Measurements from ENCODE around the gene DIAPH3. TPM values are rescaled to one million over a fixed set of nuclear protein-coding genes. Genes with fewer than 3 reads are reported as not detected.

The DIAPH3 gene
- total and polyA plus RNA-seq, 2 donors (not counting 1 experiment from before 2014, with no cell fraction given): 0.03 to 0.10 TPM

- ATAC-seq (ENCODE audit: low read depth): no peak
These were observed 82.9 kb downstream of the DIAPH3 start for GRCh38 chr13:60080850-60081249.

GRCh38 chr13:60078226-60078625 lies 85.5 kb downstream of the DIAPH3 start:
- Histone ChIP-seq H3K27me3 (replicated peaks in 1 of 4; ENCODE audit: control extremely low read depth in 1 of 4, control insufficient read depth in 3 of 4, insufficient read depth in 4 of 4, low read length in 3 of 4) (no peaks in the 10 kb centered on the region), H3K4me2 (replicated peaks; ENCODE audit: low read depth, low read length, poor library complexity, severe bottlenecking) (no peak overlapping the region), H2AFZ (ENCODE audit: insufficient read depth, low read depth, low read length, poor library complexity, severe bottlenecking) (no peak overlapping the region), H3K9ac (ENCODE audit: low read length) (no peak overlapping the region), H3K79me2 (ENCODE audit: control insufficient read depth, insufficient read depth, low read length) (no peaks in the 10 kb centered on the region), H3K9me3 (ENCODE audit: control extremely low read depth in 1 of 3, control insufficient read depth in 2 of 3, insufficient read depth in 1 of 3, low read length in 2 of 3) (no peaks in the 10 kb centered on the region), H3K4me3 (ENCODE audit: control extremely low read depth in 1 of 5, extremely low read depth in 1 of 5, insufficient read depth in 1 of 5, low read depth in 2 of 5, low read length in 4 of 5) (no peak overlapping the region), H4K20me1 (ENCODE audit: control insufficient read depth, insufficient read depth, low read length, poor library complexity, severe bottlenecking) (no peaks in the 10 kb centered on the region), H3K4me1 (ENCODE audit: control insufficient read depth in 2 of 2, insufficient read depth in 2 of 2, low read length in 2 of 2) (no peaks in the 10 kb centered on the region), H3K27ac (ENCODE audit: low read length in 2 of 2) (no peak overlapping the region), H3K36me3 (replicated peaks in 1 of 2; ENCODE audit: control extremely low read depth in 1 of 2, control insufficient read depth in 1 of 2, extremely low read depth in 1 of 2, insufficient read depth in 2 of 2, low read length in 1 of 2) (no peaks in the 10 kb centered on the region)
- 100% methylated on average over 1 of the region's 1 CpG for WGBS (ENCODE audit: insufficient coverage)
- Mint-ChIP-seq H3K4me3 (no peak overlapping the region), H3K4me1 (no peaks in the 10 kb centered on the region), H3K9me3 (ENCODE audit: insufficient read depth) (peaks cover 4% of the 10 kb centered on the region), H3K27me3 (no peaks in the 10 kb centered on the region), H3K27ac (no peak overlapping the region)
- DNase-seq (no peak), ATAC-seq (ENCODE audit: low read depth) (no peak)
- ChIA-PET POLR2A (no interaction called here), CTCF (no interaction called here)
- intact Hi-C loops (cut with micrococcal nuclease): no loop called here
- TF ChIP-seq EZH2 (IDR thresholded peaks at IDR 0.05; ENCODE audit: borderline replicate concordance, insufficient read depth, low read depth, low read length, poor library complexity, severe bottlenecking) (no peak), CTCF (IDR thresholded peaks at IDR 0.05) (no peak)

More at GRCh38 chr13:60080850-60081249, 82.9 kb downstream of the DIAPH3 start:
- H3K27ac Mint-ChIP-seq: no peak overlapping the region
- Histone ChIP-seq H3K4me3 (ENCODE audit: control extremely low read depth in 1 of 5, extremely low read depth in 1 of 5, insufficient read depth in 1 of 5, low read depth in 2 of 5, low read length in 4 of 5) (no peak overlapping the region), H2AFZ (ENCODE audit: insufficient read depth, low read depth, low read length, poor library complexity, severe bottlenecking) (no peak overlapping the region), H3K9ac (ENCODE audit: low read length) (no peak overlapping the region), H3K79me2 (ENCODE audit: control insufficient read depth, insufficient read depth, low read length) (no peaks in the 10 kb centered on the region), H3K27ac (ENCODE audit: low read length in 2 of 2) (no peak overlapping the region), H3K36me3 (replicated peaks in 1 of 2; ENCODE audit: control extremely low read depth in 1 of 2, control insufficient read depth in 1 of 2, extremely low read depth in 1 of 2, insufficient read depth in 2 of 2, low read length in 1 of 2) (no peaks in the 10 kb centered on the region), H3K4me2 (replicated peaks; ENCODE audit: low read depth, low read length, poor library complexity, severe bottlenecking) (no peak overlapping the region), H3K4me1 (ENCODE audit: control insufficient read depth in 2 of 2, insufficient read depth in 2 of 2, low read length in 2 of 2) (no peaks in the 10 kb centered on the region), H4K20me1 (ENCODE audit: control insufficient read depth, insufficient read depth, low read length, poor library complexity, severe bottlenecking) (no peaks in the 10 kb centered on the region), H3K27me3 (replicated peaks in 1 of 4; ENCODE audit: control extremely low read depth in 1 of 4, control insufficient read depth in 3 of 4, insufficient read depth in 4 of 4, low read length in 3 of 4) (no peaks in the 10 kb centered on the region), H3K9me3 (ENCODE audit: control extremely low read depth in 1 of 3, control insufficient read depth in 2 of 3, insufficient read depth in 1 of 3, low read length in 2 of 3) (no peaks in the 10 kb centered on the region)
- ChIA-PET CTCF (no interaction called here), POLR2A (no interaction called here)
- WGBS (ENCODE audit: insufficient coverage): 100% methylated on average over 1 of the region's 1 CpG
- H3K9me3 Mint-ChIP-seq (ENCODE audit: insufficient read depth): peaks cover 4% of the 10 kb centered on the region
- no peak for DNase-seq
- no peaks in the 10 kb centered on the region for H3K27me3 Mint-ChIP-seq
- no peaks in the 10 kb centered on the region for H3K4me1 Mint-ChIP-seq
- no peak overlapping the region for H3K4me3 Mint-ChIP-seq
- TF ChIP-seq EZH2 (IDR thresholded peaks at IDR 0.05; ENCODE audit: borderline replicate concordance, insufficient read depth, low read depth, low read length, poor library complexity, severe bottlenecking) (no peak), CTCF (IDR thresholded peaks at IDR 0.05) (no peak)
- intact Hi-C loops (cut with micrococcal nuclease): no loop called here
